ENCODE data around the gene TFCP2. TPM values are rescaled to one million over a fixed set of nuclear protein-coding genes. Genes with fewer than 3 reads are reported as not detected.
"Not testable (repeated sequence)": the region's sequence is repeated elsewhere in the genome, so short reads cannot be mapped to it uniquely, and the experiment has no call there.

TFCP2 gene, protein sequence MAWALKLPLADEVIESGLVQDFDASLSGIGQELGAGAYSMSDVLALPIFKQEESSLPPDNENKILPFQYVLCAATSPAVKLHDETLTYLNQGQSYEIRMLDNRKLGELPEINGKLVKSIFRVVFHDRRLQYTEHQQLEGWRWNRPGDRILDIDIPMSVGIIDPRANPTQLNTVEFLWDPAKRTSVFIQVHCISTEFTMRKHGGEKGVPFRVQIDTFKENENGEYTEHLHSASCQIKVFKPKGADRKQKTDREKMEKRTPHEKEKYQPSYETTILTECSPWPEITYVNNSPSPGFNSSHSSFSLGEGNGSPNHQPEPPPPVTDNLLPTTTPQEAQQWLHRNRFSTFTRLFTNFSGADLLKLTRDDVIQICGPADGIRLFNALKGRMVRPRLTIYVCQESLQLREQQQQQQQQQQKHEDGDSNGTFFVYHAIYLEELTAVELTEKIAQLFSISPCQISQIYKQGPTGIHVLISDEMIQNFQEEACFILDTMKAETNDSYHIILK
- total RNA-seq = 3.0 TPM

DNA sequence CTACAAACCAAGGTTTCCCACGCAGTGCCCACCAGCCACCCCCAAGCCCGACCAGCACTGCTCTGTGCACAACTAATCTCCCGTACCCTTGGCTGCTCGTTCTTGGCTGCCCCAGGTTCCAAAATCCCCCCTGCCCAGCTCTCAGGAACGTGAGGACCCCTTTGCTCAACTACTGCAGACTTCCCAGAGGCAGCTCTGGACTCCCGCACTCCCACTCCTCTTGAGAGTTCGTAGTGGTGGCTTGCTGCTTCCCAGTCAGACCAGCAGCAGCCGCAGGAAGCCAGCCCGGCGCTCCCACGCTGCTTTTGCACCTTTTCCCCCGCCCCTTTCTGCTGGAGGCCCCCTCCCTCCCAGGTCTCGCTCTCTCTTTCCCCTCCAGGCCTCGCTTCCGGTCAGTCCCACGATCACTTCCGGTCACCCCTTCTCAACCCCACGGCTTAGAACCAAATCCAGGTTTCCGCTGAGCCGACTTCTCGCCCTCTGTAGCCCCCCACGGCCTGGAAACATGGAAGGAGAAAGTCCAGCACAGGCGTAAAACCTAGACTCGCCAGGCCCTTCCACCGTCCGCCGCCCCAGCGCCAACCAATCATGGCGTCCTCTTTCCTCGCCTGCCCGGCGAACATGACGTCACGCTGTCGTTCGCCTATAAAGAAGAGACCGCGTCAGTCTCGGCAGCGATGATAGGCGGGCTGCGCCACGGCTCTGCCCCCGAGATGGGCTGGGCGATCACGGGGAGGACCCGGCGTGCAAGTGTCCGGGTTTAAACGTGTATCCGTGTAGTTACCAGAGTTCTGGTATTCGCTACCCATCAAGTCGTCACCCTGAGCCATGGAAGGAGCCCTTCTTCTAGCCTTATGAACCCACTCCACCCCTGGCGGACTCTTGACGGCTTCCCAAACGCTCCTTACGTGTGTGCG lies at the start of gene TFCP2:
Gene TFCP2 (minus strand): TSS at position 621 of the 917 bp plus-strand sequence. CDS start 713 bp downstream, outside the sequence.
- TF ChIP-seq, protein P1, sequence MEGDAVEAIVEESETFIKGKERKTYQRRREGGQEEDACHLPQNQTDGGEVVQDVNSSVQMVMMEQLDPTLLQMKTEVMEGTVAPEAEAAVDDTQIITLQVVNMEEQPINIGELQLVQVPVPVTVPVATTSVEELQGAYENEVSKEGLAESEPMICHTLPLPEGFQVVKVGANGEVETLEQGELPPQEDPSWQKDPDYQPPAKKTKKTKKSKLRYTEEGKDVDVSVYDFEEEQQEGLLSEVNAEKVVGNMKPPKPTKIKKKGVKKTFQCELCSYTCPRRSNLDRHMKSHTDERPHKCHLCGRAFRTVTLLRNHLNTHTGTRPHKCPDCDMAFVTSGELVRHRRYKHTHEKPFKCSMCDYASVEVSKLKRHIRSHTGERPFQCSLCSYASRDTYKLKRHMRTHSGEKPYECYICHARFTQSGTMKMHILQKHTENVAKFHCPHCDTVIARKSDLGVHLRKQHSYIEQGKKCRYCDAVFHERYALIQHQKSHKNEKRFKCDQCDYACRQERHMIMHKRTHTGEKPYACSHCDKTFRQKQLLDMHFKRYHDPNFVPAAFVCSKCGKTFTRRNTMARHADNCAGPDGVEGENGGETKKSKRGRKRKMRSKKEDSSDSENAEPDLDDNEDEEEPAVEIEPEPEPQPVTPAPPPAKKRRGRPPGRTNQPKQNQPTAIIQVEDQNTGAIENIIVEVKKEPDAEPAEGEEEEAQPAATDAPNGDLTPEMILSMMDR (IDR thresholded peaks at IDR 0.05) = no peak
- H3K36me3 ChIP-seq = no peaks in the 10 kb centered on the region
- H3K4me1 ChIP-seq = peaks cover 6% of the 10 kb centered on the region in 2 donors
- H3K9me3 ChIP-seq = no peaks in the 10 kb centered on the region
- intact Hi-C loops (cut with DNase I) = loop anchor here (1.0 to 2.0 kb wide), 5 partner anchors 46 to 146 kb away; partner anchors contain the start of genes CSRNP2, LETMD1, POU6F1 and SLC11A2
- H3K4me3 ChIP-seq = peak within 1 kb of the TSS; percentile 85 to 94
- H3K27ac ChIP-seq = peak within 1 kb of the TSS; percentile 91 to 100
- no peaks in the 10 kb centered on the region for H3K27me3 ChIP-seq
- peak; percentile 91 to 98 for DNase-seq (ENCODE audit: low spot score in 2 of 2)

DNA sequence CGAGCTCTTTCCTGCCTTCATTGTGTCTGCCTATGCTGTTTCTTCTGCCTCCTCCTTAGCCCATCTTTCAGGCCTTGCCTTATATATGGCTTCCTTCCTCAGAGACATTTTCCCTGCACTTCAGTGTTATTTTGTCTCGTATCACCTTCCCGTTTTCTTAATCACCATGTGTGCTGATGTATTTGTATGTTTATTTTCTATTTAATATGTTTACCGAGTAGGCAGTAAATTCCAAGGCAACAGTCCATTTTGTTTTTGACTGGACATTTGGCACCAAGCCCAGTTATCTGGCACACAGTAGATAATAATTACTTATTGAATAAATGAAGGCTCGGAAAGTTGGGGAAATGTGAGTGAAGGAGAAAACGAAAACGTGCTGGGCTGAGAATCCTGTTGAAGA lies 49.5 kb upstream of the TFCP2 start:
- Histone ChIP-seq H3K4me3 (no peak overlapping the region), H3K27me3 (no peaks in the 10 kb centered on the region), H3K9me3 (no peaks in the 10 kb centered on the region), H3K36me3 (peaks cover 0 to 4% of the 10 kb centered on the region in 2 donors), H3K27ac (no peak overlapping the region), H3K4me1 (peaks cover 4 to 10% of the 10 kb centered on the region in 2 donors)
- DNase-seq (ENCODE audit: low spot score in 2 of 2) = no peak
- intact Hi-C loops (cut with DNase I) = no loop called here
- TF ChIP-seq, protein P1 (IDR thresholded peaks at IDR 0.05) = no peak

DNA sequence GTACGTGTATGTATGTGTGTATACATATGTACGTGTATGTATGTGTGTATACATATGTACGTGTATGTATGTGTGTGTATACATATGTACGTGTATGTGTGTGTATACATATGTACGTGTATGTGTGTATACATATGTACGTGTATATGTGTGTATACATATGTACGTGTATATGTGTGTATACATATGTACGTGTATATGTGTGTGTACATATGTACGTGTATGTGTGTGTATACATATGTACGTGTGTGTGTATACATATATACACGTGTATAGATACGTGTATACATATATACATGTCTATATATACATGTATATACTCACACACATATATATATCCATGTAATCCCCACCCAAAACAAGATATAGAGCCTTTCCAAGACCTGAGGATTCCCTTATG lies 46.9 kb upstream of the TFCP2 start:
- intact Hi-C loops (cut with DNase I) = loop anchor here (2.0 to 10.0 kb wide), 4 partner anchors 47 to 455 kb away; partner anchors contain the start of genes ATF1, SMAGP and TFCP2
- not testable (repeated sequence) for H3K27ac ChIP-seq; H3K27me3 ChIP-seq; DNase-seq (ENCODE audit: low spot score in 2 of 2); H3K9me3 ChIP-seq; H3K4me3 ChIP-seq; H3K36me3 ChIP-seq
- peaks cover 4 to 15% of the 10 kb centered on the region in 2 donors for H3K4me1 ChIP-seq

DNA sequence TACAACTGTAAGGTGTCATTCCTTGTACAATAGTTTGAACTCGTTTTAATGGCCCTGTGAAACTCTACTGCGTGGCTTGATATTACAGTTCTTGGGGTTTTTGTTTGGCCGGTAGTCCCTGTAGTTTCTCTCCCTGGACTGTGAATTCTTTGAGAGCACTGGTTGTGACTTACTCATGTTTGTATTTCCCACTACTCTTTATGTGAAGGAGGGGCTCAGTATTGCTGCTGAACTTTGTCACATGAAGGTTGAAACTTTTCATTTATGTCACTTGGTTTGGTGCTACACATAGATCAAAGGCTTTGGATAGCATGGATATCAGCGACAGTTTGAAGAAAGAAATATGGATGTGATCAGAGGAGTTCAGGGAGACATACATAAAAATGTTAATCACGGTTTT lies 46.4 kb upstream of the TFCP2 start:
- Histone ChIP-seq H3K9me3 (no peaks in the 10 kb centered on the region), H3K27ac (peak overlapping the region; percentile 99), H3K27me3 (no peaks in the 10 kb centered on the region), H3K4me3 (peak overlapping the region in 1 of 2 donors; percentile 98), H3K36me3 (peaks cover 0 to 4% of the 10 kb centered on the region in 2 donors), H3K4me1 (peaks cover 4 to 15% of the 10 kb centered on the region in 2 donors)
- TF ChIP-seq, protein P1 (IDR thresholded peaks at IDR 0.05) = no peak
- intact Hi-C loops (cut with DNase I) = loop anchor here (2.0 to 10.0 kb wide), 4 partner anchors 47 to 455 kb away; partner anchors contain the start of genes ATF1, SMAGP and TFCP2
- no peak for DNase-seq (ENCODE audit: low spot score in 2 of 2)

DNA sequence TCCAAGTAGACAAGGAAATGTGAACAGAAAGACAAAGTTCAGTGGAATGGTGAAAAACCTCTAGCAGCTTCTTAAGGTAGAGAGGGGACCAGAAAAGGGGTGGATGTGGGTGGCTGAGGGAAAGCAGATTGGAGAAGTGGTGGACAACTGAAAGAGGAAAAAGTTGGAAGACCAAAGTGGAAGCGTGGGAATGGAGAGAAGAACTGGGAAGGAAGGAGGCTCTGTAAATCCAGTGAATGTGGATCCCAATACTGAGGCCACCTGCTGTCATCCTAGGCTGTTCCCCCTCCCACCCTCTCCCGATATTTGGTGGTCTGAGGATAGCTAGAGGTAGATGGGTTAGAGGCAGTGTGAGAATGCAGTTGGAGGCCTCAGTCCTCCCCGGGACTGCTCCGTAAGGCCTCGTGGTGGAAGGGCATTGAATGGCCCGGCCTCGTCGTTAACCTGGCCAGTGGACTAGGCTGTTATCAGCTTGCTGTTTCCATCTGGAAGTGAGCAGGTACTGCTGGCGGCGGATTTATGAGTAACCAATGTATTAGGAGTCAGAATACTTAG lies 45.7 kb upstream of the TFCP2 start:
- TF ChIP-seq, protein P1 (IDR thresholded peaks at IDR 0.05) = no peak
- Histone ChIP-seq H3K27ac (peak overlapping the region; percentile 99), H3K27me3 (no peaks in the 10 kb centered on the region), H3K9me3 (no peaks in the 10 kb centered on the region), H3K36me3 (no peaks in the 10 kb centered on the region), H3K4me1 (peaks cover 4 to 15% of the 10 kb centered on the region in 2 donors), H3K4me3 (peak overlapping the region; percentile 98)
- intact Hi-C loops (cut with DNase I) = loop anchor here (1.0 to 10.0 kb wide), 6 partner anchors 20 to 454 kb away; partner anchors contain the start of genes ATF1, CSRNP2, DAZAP2 and SMAGP
- no peak for DNase-seq (ENCODE audit: low spot score in 2 of 2)
